Liver (tissue), 3 donors: ENCODE results near the gene SSR3.

Experiments
- ATF3 ChIP-seq: IDR thresholded peaks from 2 replicates; pipeline ENCODE4 v1.6.1; 2016; ENCODE audit warnings: antibody characterized with exemption
- EGR1 ChIP-seq, 2 donors: IDR thresholded peaks; 2 replicates each; pipeline ENCODE4 v1.6.1; 2016 to 2018; ENCODE audit warnings: antibody characterized with exemption in 2 of 2, low read depth in 2 of 2
- FOXA1 ChIP-seq: IDR thresholded peaks from 2 replicates; pipeline ENCODE4 v1.6.1; 2016; ENCODE audit warnings: antibody characterized with exemption
- FOXA2 ChIP-seq: IDR thresholded peaks from 2 replicates; pipeline ENCODE4 v1.6.1; 2016; ENCODE audit warnings: antibody characterized with exemption
- JUND ChIP-seq, 2 donors: IDR thresholded peaks; 2 replicates each; pipeline ENCODE4 v1.6.1; 2016; ENCODE audit warnings: antibody characterized with exemption in 2 of 2
- NR2F2 ChIP-seq: IDR thresholded peaks from 2 replicates; pipeline ENCODE4 v1.6.1; 2016; ENCODE audit warnings: antibody characterized with exemption
- RAD21 ChIP-seq, 2 donors: IDR thresholded peaks; 2 replicates each; pipeline ENCODE4 v1.6.1; 2016; ENCODE audit warnings: antibody characterized with exemption in 2 of 2, mild to moderate bottlenecking in 2 of 2
- RXRA ChIP-seq, 2 donors: IDR thresholded peaks; 2 replicates each; pipeline ENCODE4 v1.6.1; 2017 to 2018; ENCODE audit warnings: antibody characterized with exemption in 2 of 2, mild to moderate bottlenecking in 1 of 2
- SP1 ChIP-seq: IDR thresholded peaks from 2 replicates; pipeline ENCODE4 v1.6.1; 2018; ENCODE audit warnings: antibody characterized with exemption, mild to moderate bottlenecking
- TAF1 ChIP-seq: conservative IDR thresholded peaks from 2 replicates; pipeline ENCODE4 v1.6.1; 2016; ENCODE audit warnings: antibody characterized with exemption, mild to moderate bottlenecking
- TF ChIP-seq, protein P1 (sequence below): fragments of 150-350 bp; IDR thresholded peaks from 2 replicates; pipeline ENCODE4 v1.5.1; 2017; ENCODE audit warnings: improper control_type of control experiment, low read depth, low read length; ENCODE audit not compliant: missing input control
- donor health status: healthy.
- donor health status: healthy.

GRCh38 chr3:156563900-156564682, 9.2 kb upstream of the SSR3 start:
- TF ChIP-seq, protein P1, sequence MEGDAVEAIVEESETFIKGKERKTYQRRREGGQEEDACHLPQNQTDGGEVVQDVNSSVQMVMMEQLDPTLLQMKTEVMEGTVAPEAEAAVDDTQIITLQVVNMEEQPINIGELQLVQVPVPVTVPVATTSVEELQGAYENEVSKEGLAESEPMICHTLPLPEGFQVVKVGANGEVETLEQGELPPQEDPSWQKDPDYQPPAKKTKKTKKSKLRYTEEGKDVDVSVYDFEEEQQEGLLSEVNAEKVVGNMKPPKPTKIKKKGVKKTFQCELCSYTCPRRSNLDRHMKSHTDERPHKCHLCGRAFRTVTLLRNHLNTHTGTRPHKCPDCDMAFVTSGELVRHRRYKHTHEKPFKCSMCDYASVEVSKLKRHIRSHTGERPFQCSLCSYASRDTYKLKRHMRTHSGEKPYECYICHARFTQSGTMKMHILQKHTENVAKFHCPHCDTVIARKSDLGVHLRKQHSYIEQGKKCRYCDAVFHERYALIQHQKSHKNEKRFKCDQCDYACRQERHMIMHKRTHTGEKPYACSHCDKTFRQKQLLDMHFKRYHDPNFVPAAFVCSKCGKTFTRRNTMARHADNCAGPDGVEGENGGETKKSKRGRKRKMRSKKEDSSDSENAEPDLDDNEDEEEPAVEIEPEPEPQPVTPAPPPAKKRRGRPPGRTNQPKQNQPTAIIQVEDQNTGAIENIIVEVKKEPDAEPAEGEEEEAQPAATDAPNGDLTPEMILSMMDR = no peak
- TF ChIP-seq RXRA (IDR thresholded peaks at IDR 0.05) (no peak), RAD21 (IDR thresholded peaks at IDR 0.05) (no peak), ATF3 (no peak), FOXA2 (no peak), TAF1 (no peak), FOXA1 (no peak), EGR1 (IDR thresholded peaks at IDR 0.05; ENCODE audit: low read depth in 2 of 2) (no peak), NR2F2 (no peak), SP1 (no peak), JUND (IDR thresholded peaks at IDR 0.05) (no peak)
